Bronchial epithelial cell (primary cell): Measurements from ENCODE around the gene CTTNBP2. TPM values are rescaled to one million over a fixed set of nuclear protein-coding genes. Genes with fewer than 3 reads are reported as not detected.

Experiments
- DNase-seq: peaks from one replicate; pipeline ENCODE4 v3.0.0-alpha.2; 2010; ENCODE audit warnings: low read depth
- FAIRE-seq: peaks from 2 replicates; lab custom pipeline; 2011; peaks lifted over from hg19 to GRCh38; lab: Jason Lieb, UNC
- H3K27me3 ChIP-seq: 2 replicates; pipeline ENCODE4 v1.5.1; 2011; ENCODE audit warnings: low read length; ENCODE audit not compliant: control insufficient read depth, insufficient read depth
- H3K36me3 ChIP-seq: 2 replicates; pipeline ENCODE4 v1.5.1; 2011; ENCODE audit warnings: low read length; ENCODE audit not compliant: control insufficient read depth, insufficient read depth
- H3K4me3 ChIP-seq: 2 replicates; pipeline ENCODE4 v1.5.1; 2011; ENCODE audit warnings: mild to moderate bottlenecking, low read depth, low read length, control low read depth
- CTCF ChIP-seq: IDR thresholded peaks from 2 replicates; pipeline ENCODE4 v1.5.1; 2011; ENCODE audit warnings: mild to moderate bottlenecking, moderate library complexity, low read length, control low read depth, inconsistent platforms; ENCODE audit not compliant: insufficient read depth, severe bottlenecking
- total RNA-seq: library from RNA; depleted of rRNA; stranded (reverse); fragments of >200 nt; gene quantifications from 2 replicates; pipeline ENCODE4 v1.2.1, GENCODE V29; 2014

Gene CTTNBP2
- total RNA-seq, 1 donor from 2014 or later, result 0.26 TPM

GRCh38 chr7:117818232-117818631, 55.0 kb downstream of the CTTNBP2 start:
- DNase-seq (no peak), FAIRE-seq (no peak)
- no peak overlapping the region for H3K4me3 ChIP-seq
- TF ChIP-seq CTCF, result no peak
- no peaks in the 10 kb centered on the region for H3K27me3 ChIP-seq
- H3K36me3 ChIP-seq, result no peaks in the 10 kb centered on the region

- DNase-seq (peak; percentile 35), FAIRE-seq (no peak)
- Histone ChIP-seq H3K4me3 (no peak overlapping the region), H3K27me3 (no peaks in the 10 kb centered on the region), H3K36me3 (no peaks in the 10 kb centered on the region)
- TF ChIP-seq CTCF, result no peak
These were observed 56.5 kb downstream of the CTTNBP2 start for GRCh38 chr7:117816727-117817126.

GRCh38 chr7:117811696-117812095, 61.5 kb downstream of the CTTNBP2 start:
- H3K4me3 ChIP-seq, result no peak overlapping the region
- no peak for TF ChIP-seq CTCF
- no peak for FAIRE-seq
- DNase-seq, result no peak
- no peaks in the 10 kb centered on the region for H3K27me3 ChIP-seq
- no peaks in the 10 kb centered on the region for H3K36me3 ChIP-seq

GRCh38 chr7:117810642-117811512, 62.4 kb downstream of the CTTNBP2 start:
- no peak for TF ChIP-seq CTCF
- FAIRE-seq (no peak), DNase-seq (peak; percentile 68)
- Histone ChIP-seq H3K4me3 (no peak overlapping the region), H3K27me3 (no peaks in the 10 kb centered on the region), H3K36me3 (no peaks in the 10 kb centered on the region)

GRCh38 chr7:117809958-117810357, 63.3 kb downstream of the CTTNBP2 start:
- no peak for TF ChIP-seq CTCF
- Histone ChIP-seq H3K4me3 (no peak overlapping the region), H3K27me3 (no peaks in the 10 kb centered on the region), H3K36me3 (no peaks in the 10 kb centered on the region)
- no peak for FAIRE-seq
- no peak for DNase-seq
